Duodenal mucosa (tissue), 2 donors: ENCODE data around the gene STIMATE.

Source experiments
- H3K27ac ChIP-seq: one replicate; pipeline ENCODE4 v1.7.0; 2013; ENCODE audit warnings: low read depth, low read length
- H3K27me3 ChIP-seq, 2 donors: one replicate each; pipeline ENCODE4 v1.7.0; 2013; ENCODE audit warnings: low read length in 2 of 2, control low read depth in 1 of 2; ENCODE audit not compliant: insufficient read depth in 2 of 2, control insufficient read depth in 1 of 2
- H3K36me3 ChIP-seq, 2 donors: one replicate each; pipeline ENCODE4 v1.7.0; 2013; ENCODE audit warnings: low read length in 2 of 2, control low read depth in 1 of 2; ENCODE audit not compliant: insufficient read depth in 2 of 2, control insufficient read depth in 1 of 2
- H3K4me1 ChIP-seq, 2 donors: one replicate each; pipeline ENCODE4 v1.7.0; 2013; ENCODE audit warnings: low read length in 2 of 2, control low read depth in 1 of 2; ENCODE audit not compliant: insufficient read depth in 2 of 2, control insufficient read depth in 1 of 2
- H3K4me3 ChIP-seq, 2 donors: one replicate each; pipeline ENCODE4 v1.7.0; 2013; ENCODE audit warnings: low read length in 2 of 2, low read depth in 1 of 2
- H3K9ac ChIP-seq, 2 donors: one replicate each; pipeline ENCODE4 v1.7.0; 2013; ENCODE audit warnings: low read length in 2 of 2, low read depth in 1 of 2
- H3K9me3 ChIP-seq, 2 donors: one replicate each; pipeline ENCODE4 v1.7.0; 2013; ENCODE audit warnings: low read length in 2 of 2, control low read depth in 1 of 2; ENCODE audit not compliant: control insufficient read depth in 1 of 2

STIMATE gene

DNA sequence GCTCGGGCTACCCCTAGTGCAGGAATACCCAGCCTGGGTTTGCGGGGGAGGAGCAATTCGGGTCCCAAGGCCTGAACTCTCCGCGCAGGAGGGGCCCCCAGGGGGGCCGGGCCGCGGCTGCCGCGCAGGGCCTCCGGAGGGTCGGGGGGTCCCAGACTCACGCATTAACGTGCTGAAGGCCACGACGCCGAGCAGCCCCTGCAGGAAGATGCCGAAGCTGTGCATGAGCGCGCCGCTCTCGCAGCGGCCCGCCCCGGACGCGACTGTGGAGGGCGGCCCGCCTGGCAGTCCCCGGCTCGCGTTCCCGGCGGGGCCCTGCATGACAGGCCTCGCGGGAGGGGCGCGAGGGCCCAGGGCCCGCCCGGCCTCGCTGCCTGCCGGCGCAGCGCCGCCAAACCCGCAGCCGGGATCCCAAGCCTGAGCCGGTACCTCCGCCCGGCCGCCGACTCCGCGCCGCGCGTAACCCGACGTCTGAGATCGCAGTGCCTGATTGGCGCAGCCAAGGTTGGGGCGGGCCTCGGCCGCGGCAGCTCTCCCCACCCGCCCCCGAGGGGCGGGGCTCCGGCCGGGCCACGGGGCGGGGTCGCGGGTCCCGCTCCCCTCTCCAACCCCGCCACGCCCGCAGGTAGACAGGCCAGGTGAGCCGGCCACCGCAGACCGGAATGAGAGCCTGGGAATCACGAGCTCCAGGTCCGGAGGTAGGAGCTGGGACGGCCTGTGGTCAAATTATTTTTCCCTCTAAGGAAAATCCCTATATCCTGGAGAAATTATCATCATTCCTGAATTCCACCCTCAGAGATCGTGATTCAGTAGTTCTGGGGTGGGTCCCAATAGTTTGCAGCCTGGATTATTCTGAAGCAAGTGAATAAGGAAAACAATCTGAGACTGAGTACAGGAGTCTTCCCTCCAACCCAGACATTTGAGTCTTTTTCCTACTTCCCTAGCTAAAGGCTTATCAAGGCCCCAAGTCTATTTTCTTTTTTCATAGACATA lies at the start of gene STIMATE:
Gene STIMATE, minus strand, starts transcription at position 419 of the 993 bp plus-strand sequence. Its CDS starts 98 bp downstream, at position 321.
- Histone ChIP-seq H3K27ac (no peak within 1 kb of the TSS), H3K4me3 (peak within 1 kb of the TSS; percentile 83 to 86), H3K9ac (peak within 1 kb of the TSS; percentile 58 to 88), H3K27me3 (no peaks in the 10 kb centered on the region), H3K36me3 (no peaks in the 10 kb centered on the region), H3K9me3 (no peaks in the 10 kb centered on the region), H3K4me1 (peaks cover 20 to 36% of the 10 kb centered on the region in 2 donors)

DNA sequence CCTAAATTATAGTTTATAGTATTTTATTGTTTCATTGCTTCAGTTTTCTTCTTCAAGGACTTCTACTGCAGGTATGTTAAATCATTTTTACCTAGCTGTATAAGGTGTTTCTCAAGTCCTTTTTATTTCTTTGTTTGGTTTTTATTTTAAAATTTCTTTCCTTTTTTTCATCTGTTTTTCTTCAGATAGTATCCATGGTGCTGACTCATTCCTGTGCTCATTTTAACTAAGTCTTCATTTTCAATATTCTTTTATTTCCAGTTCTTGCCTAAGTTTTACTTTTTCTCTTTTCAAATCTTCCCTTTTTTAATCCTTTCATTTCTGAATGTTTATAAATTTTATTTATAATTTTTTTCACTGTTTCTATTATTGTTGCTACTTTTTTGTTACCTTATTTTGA lies 42.3 kb upstream of the STIMATE start:
- Histone ChIP-seq H3K27me3 (no peaks in the 10 kb centered on the region), H3K27ac (no peak overlapping the region), H3K9me3 (no peaks in the 10 kb centered on the region), H3K9ac (no peak overlapping the region), H3K4me1 (peaks cover 0 to 6% of the 10 kb centered on the region in 2 donors), H3K36me3 (peaks cover 0 to 4% of the 10 kb centered on the region in 2 donors), H3K4me3 (no peak overlapping the region)

DNA sequence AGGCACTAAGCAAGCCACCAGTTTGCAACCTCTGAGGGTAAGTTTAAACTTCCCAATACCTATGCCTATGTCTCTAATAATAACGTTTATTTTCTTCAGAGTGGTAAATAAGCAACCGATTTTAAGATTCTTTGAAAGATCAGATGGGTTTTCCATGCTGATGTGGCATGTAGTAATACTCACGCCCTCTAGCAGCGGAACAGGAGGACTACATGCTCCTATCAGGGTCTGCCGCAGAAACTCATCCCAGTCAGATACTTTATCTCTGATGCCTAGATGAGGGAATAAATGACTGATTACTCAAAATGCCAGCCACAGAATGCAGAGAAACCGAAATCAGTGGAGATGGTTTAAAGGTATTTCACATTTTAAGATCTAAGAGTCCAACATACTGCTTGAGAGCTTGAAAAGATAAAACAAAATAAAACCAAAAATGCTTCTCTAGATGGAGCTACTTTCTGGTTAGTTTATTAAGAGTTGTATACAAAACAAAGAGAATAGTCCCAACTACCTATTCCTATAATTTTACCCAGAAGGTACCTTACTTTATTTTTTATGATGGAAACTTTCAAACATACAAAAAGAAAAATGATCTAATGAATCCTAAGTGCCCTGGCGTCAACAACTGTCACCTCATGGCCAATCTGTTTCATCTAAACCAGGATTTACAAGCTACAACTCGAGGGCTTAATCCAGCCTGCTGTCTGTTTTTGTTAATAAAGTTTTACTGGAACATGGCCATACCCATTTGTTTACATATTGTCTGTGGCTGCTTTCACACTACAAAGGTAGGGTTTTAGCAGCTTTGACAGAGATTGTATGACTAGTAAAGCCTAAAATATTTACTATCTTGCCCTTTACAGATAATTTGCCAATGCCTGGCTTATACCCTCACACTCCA lies 37.5 kb upstream of the STIMATE start:
- Histone ChIP-seq H3K4me1 (peaks cover 5 to 15% of the 10 kb centered on the region in 2 donors), H3K9ac (no peak overlapping the region), H3K9me3 (no peaks in the 10 kb centered on the region), H3K36me3 (peaks cover 0 to 4% of the 10 kb centered on the region in 2 donors), H3K4me3 (no peak overlapping the region), H3K27ac (no peak overlapping the region), H3K27me3 (no peaks in the 10 kb centered on the region)

DNA sequence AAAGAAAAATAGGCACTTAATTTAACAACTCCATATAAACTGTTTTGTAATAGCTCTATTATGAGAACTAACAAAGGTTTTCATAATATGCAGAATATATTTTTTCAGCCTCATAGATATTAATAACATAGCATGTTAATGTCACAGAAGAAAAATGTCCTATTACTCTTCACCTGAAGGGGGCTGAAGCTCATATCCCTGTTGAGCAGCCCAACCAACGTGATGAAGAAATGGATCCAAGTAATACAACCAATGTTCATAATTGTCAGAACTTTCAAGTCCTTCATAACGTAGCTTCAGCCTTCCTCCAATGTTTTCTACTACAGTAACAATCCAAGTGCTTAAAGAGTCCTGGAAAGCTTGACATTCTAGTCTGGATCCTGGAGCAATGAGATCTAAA lies 34.5 kb upstream of the STIMATE start:
- no peak overlapping the region for H3K9ac ChIP-seq
- H3K4me3 ChIP-seq: no peak overlapping the region
- H3K4me1 ChIP-seq: peaks cover 5 to 15% of the 10 kb centered on the region in 2 donors
- H3K9me3 ChIP-seq: no peaks in the 10 kb centered on the region
- H3K27ac ChIP-seq: no peak overlapping the region
- H3K36me3 ChIP-seq: peaks cover 6 to 17% of the 10 kb centered on the region in 2 donors
- no peaks in the 10 kb centered on the region for H3K27me3 ChIP-seq

DNA sequence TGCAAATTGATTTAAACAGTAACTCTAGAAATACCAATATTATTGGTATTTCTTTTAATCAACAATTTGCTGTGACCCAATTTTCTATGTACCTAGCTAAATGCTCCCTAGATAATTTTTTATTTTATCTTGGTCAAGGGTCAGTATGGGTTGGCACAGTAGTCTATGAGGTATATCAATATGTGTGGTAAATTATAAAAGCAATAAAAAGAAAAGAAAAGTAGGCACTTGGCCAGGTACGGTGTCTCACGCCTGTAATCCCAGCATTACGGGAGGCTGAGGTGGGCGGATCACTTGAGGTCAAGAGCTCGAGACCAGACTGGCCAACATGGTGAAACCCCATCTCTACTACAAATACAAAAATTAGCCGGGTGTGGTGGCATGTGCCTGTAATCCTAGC lies 34.0 kb upstream of the STIMATE start:
- Histone ChIP-seq H3K4me3 (no peak overlapping the region), H3K27ac (no peak overlapping the region), H3K9me3 (no peaks in the 10 kb centered on the region), H3K27me3 (no peaks in the 10 kb centered on the region), H3K4me1 (peaks cover 5 to 15% of the 10 kb centered on the region in 2 donors), H3K9ac (no peak overlapping the region), H3K36me3 (peaks cover 6 to 17% of the 10 kb centered on the region in 2 donors)

DNA sequence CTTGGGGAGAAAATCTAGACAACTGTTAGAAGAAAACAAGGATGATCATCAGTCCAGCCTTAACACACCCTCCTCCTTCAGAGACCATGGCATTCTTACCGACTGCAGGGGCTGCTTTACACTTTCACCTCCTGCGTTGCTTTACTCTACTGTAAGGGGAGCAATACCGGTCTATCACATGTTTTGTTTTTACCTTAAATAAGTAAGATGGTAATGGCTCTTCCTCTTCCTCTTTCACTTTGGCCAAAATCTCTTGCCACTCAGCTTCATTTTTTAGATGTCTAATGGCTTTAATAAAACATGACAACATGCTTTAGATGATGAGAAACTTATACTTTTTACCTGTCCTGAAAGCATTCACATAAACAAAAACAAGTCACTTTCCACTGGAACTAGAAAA lies 33.4 kb upstream of the STIMATE start:
- Histone ChIP-seq H3K27me3 (no peaks in the 10 kb centered on the region), H3K9me3 (no peaks in the 10 kb centered on the region), H3K4me3 (no peak overlapping the region), H3K4me1 (peaks cover 5 to 15% of the 10 kb centered on the region in 2 donors), H3K36me3 (peaks cover 6 to 20% of the 10 kb centered on the region in 2 donors), H3K27ac (no peak overlapping the region), H3K9ac (no peak overlapping the region)

DNA sequence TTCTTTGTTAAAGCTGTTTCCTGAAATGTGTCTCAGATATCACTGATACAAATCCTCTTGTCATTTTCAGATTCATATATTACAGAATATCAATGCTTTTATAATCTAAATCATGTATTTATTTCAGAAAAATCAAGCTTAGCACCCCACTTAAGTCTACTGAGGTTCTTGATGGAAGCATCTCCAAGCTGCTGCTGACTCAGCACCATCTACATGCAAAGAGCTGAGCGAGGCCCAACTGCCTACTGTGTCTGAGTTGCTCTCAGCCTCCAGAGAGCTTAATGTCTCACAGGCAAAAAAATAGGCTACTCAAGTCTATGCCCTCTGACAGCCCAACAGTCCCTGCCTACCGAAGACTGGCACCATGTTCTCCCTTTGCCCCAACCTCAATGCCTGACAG lies 29.2 kb upstream of the STIMATE start:
- Histone ChIP-seq H3K36me3 (peaks cover 6 to 24% of the 10 kb centered on the region in 2 donors), H3K4me3 (no peak overlapping the region), H3K9ac (no peak overlapping the region), H3K27me3 (no peaks in the 10 kb centered on the region), H3K9me3 (no peaks in the 10 kb centered on the region), H3K27ac (no peak overlapping the region), H3K4me1 (peaks cover 5 to 8% of the 10 kb centered on the region in 2 donors)

DNA sequence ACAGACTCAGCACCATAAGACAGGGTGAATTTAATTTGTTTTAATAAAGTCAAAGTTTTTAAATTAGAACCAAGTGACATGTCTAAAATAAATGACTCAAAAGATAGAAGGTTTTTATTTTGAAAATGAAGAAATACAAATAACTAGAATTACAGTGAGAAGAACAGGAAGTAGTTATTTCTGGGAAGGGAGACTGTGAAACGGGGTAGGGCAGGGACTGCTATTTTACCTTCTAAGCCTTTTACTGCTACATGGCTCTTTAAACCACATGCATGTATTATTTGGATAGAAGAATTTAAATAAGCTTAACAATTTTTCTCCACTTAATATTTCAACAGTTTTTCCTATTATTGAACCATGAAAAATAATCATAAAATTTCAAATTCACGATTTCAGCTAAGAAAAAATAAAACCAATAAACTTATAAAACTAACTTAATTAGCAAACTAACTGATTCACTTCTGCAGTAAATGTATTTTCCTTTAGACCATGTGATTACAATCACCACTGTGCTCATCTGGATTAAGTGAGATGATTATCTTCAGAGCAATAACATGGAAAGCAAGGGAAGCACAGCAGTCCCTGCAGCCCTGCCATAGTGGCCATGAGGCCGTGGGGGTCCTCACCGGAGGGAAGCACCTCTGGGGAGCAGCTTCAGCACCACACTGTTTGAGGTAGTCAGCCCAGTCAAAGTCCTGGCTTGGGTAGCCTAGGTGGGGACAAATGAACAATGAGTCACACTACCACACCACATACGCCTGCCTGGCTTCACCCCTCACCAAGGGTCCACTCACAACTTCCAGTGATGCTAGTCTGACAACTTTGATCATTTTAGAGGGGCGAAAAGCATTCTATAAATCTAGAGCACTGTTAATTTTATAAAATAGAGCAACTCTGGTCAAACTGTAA lies 28.3 kb upstream of the STIMATE start:
- Histone ChIP-seq H3K27me3 (no peaks in the 10 kb centered on the region), H3K9ac (no peak overlapping the region), H3K9me3 (no peaks in the 10 kb centered on the region), H3K4me3 (no peak overlapping the region), H3K36me3 (peaks cover 6 to 32% of the 10 kb centered on the region in 2 donors), H3K4me1 (peaks cover 1 to 3% of the 10 kb centered on the region in 2 donors), H3K27ac (no peak overlapping the region)

DNA sequence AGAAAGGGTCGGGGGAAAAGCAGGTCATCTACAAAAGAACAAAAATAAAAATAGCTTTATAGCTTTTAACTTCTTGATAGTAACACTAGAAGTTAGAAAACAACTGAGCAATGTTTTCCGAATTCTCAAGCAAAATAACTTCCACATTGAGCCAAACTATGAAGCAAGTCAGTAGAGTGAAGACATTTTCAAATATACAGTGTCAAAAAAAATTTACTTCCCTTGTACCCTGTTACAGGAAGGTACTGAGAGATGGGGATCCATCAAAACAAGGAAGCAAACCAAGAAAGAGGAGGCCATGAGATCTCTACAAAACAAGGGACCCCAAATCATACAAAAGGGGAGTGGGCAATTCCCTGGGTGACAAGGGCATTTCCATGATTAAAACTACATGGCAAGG lies 26.6 kb upstream of the STIMATE start:
- H3K4me1 ChIP-seq: no peaks in the 10 kb centered on the region
- H3K27ac ChIP-seq: no peak overlapping the region
- H3K9me3 ChIP-seq: no peaks in the 10 kb centered on the region
- no peak overlapping the region for H3K9ac ChIP-seq
- H3K4me3 ChIP-seq: no peak overlapping the region
- H3K27me3 ChIP-seq: no peaks in the 10 kb centered on the region
- peaks cover 6 to 40% of the 10 kb centered on the region in 2 donors for H3K36me3 ChIP-seq
